Fibroblast of lung (primary cell): ENCODE data around the gene TESK2.

Experiments
- EZH2 ChIP-seq: IDR thresholded peaks from 2 replicates; pipeline ENCODE4 v1.5.1; 2012; ENCODE audit warnings: low read length, control low read depth, mild to moderate bottlenecking; ENCODE audit errors: missing control alignments
- TF ChIP-seq, protein P1 (sequence below), 2 donors: IDR thresholded peaks in 1 of 2; conservative IDR thresholded peaks in 1 of 2; 1 replicate in 1 of 2; 2 replicates in 1 of 2; pipeline ENCODE4 v1.5.1; 2011 to 2012; ENCODE audit warnings: low read length in 2 of 2, control low read depth in 1 of 2, inconsistent platforms in 1 of 2, low read depth in 1 of 2, mild to moderate bottlenecking in 1 of 2

DNA sequence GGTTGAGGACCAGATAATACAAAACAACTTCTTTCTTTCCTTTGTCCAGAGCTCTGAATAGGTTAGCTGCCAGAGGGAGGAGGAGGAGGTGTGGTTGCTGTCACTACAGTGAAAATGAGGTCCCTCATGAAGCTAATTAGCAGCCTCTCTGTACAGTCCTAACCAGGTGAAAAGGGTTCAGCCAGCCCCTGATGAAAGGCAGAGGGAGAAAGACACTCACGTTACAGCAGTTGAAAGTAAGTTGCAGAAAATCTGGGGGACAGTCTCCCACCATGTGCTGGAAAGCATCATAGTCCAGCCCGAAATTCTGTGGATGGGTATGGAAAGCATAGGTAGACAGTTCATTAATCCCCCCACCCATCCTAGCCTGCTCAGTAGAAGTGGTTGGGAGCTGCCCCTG lies 144.5 kb downstream of the TESK2 start:
- TF ChIP-seq, protein P1, sequence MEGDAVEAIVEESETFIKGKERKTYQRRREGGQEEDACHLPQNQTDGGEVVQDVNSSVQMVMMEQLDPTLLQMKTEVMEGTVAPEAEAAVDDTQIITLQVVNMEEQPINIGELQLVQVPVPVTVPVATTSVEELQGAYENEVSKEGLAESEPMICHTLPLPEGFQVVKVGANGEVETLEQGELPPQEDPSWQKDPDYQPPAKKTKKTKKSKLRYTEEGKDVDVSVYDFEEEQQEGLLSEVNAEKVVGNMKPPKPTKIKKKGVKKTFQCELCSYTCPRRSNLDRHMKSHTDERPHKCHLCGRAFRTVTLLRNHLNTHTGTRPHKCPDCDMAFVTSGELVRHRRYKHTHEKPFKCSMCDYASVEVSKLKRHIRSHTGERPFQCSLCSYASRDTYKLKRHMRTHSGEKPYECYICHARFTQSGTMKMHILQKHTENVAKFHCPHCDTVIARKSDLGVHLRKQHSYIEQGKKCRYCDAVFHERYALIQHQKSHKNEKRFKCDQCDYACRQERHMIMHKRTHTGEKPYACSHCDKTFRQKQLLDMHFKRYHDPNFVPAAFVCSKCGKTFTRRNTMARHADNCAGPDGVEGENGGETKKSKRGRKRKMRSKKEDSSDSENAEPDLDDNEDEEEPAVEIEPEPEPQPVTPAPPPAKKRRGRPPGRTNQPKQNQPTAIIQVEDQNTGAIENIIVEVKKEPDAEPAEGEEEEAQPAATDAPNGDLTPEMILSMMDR (conservative IDR thresholded peaks at IDR 0.05 in 1 of 2, IDR thresholded peaks at IDR 0.05 in 1 of 2; ENCODE audit: low read depth in 1 of 2, low read length in 2 of 2): no peak
- TF ChIP-seq EZH2: no peak
